GM12891 (cell line): ENCODE results near the gene APOC1.

Source experiments
- POLR2AphosphoS5 ChIP-seq: IDR thresholded peaks from 2 replicates; pipeline ENCODE4 v1.6.1; 2011; ENCODE audit warnings: low read depth, low read length, control low read depth
- TAF1 ChIP-seq: IDR thresholded peaks from 2 replicates; pipeline ENCODE4 v1.6.1; 2011; ENCODE audit warnings: low read depth, low read length, control low read depth

DNA sequence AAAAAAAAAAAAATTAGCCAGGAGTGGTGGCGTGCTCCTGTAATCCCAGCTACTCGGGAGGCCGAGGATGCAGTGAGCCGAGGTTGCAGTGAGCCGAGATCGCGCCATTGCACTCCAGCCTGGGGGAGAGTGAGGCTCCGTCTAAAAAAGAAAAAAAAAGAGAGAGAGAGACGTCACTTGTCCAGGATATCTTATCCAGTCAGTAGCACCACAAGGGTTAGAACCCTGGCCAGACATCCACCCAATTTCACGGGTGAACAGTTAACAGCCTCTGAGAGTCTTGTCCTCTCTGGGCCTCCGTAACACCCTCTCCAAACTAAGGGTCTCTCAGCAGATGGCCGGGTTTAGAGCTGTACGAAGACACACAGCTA lies 39.9 kb downstream of the APOC1 start:
- no peak for TF ChIP-seq TAF1
- no peak for TF ChIP-seq POLR2AphosphoS5
